Measurements from ENCODE around the gene TUSC2.

TUSC2 gene

GRCh38 chr3:50354186-50354764 is 26.3 kb upstream of the TUSC2 start:
- no peak for DNase-seq

- DNase-seq: no peak
Observed at GRCh38 chr3:50353245-50354004, 25.4 kb upstream of the TUSC2 start.

- DNase-seq: no peak
Observed at GRCh38 chr3:50352781-50353180, 24.8 kb upstream of the TUSC2 start.

GRCh38 chr3:50351323-50351697 is 23.3 kb upstream of the TUSC2 start:
- DNase-seq: no peak

GRCh38 chr3:50350527-50351322 is 22.7 kb upstream of the TUSC2 start, which contains the start of the genes CYB561D2 and NPRL2:
Gene CYB561D2, plus strand, starts transcription at chr3:50350862. Its CDS starts 572 bp downstream, at chr3:50351434.
Gene NPRL2, minus strand, starts transcription at chr3:50350775. Its CDS starts 123 bp downstream, at chr3:50350652.
- peak; percentile 99 for DNase-seq

- DNase-seq: no peak
Observed at GRCh38 chr3:50350213-50350526, 22.1 kb upstream of the TUSC2 start.

GRCh38 chr3:50347187-50347813 is 19.3 kb upstream of the TUSC2 start:
- DNase-seq: peak; percentile 80

- peak; percentile 76 for DNase-seq
Observed at GRCh38 chr3:50345586-50346234, 17.7 kb upstream of the TUSC2 start, which contains the start of gene ZMYND10. Gene ZMYND10, minus strand, starts transcription at chr3:50345732. Its CDS starts 153 bp downstream, at chr3:50345579.

GRCh38 chr3:50345008-50345407 is 17.0 kb upstream of the TUSC2 start:
- DNase-seq: no peak

GRCh38 chr3:50342813-50343633 is 15.0 kb upstream of the TUSC2 start:
- no peak for DNase-seq

GRCh38 chr3:50341996-50342650 is 14.1 kb upstream of the TUSC2 start:
- DNase-seq: no peak

GRCh38 chr3:50341537-50341936 is 13.5 kb upstream of the TUSC2 start:
- DNase-seq: no peak

- DNase-seq: peak; percentile 71
Observed at GRCh38 chr3:50340448-50341329, 12.7 kb upstream of the TUSC2 start, which contains the start of gene RASSF1. Gene RASSF1, minus strand, starts transcription at chr3:50340836. Its CDS starts 31 bp downstream, at chr3:50340805.

GRCh38 chr3:50340147-50340447 is 12.1 kb upstream of the TUSC2 start:
- DNase-seq: no peak

GRCh38 chr3:50339485-50340146 is 11.6 kb upstream of the TUSC2 start:
- DNase-seq: no peak

GRCh38 chr3:50338965-50339364 is 10.9 kb upstream of the TUSC2 start:
- no peak for DNase-seq

GRCh38 chr3:50337175-50337861 is 9.3 kb upstream of the TUSC2 start:
- peak; percentile 97 for DNase-seq

GRCh38 chr3:50336452-50337174 is 8.6 kb upstream of the TUSC2 start:
- peak; percentile 62 for DNase-seq

All from stimulated activated CD4-positive, alpha-beta T cell treated with anti-CD3 and anti-CD28 coated beads, Interleukin-4, amount 100 ng/mL, for 24 hours (primary cell).